GM19455 (cell line): ENCODE measurements around the gene SNRPD3.
"Not testable (repeated sequence)": the region's sequence is repeated elsewhere in the genome, so short reads cannot be mapped to it uniquely, and the experiment has no call there.

Source experiments
- ATAC-seq: cut with Tn5 transposase; IDR thresholded peaks from one replicate; pipeline ENCODE4 v1.9.1; 2021; ENCODE audit not compliant: unreplicated experiment

Gene SNRPD3

DNA sequence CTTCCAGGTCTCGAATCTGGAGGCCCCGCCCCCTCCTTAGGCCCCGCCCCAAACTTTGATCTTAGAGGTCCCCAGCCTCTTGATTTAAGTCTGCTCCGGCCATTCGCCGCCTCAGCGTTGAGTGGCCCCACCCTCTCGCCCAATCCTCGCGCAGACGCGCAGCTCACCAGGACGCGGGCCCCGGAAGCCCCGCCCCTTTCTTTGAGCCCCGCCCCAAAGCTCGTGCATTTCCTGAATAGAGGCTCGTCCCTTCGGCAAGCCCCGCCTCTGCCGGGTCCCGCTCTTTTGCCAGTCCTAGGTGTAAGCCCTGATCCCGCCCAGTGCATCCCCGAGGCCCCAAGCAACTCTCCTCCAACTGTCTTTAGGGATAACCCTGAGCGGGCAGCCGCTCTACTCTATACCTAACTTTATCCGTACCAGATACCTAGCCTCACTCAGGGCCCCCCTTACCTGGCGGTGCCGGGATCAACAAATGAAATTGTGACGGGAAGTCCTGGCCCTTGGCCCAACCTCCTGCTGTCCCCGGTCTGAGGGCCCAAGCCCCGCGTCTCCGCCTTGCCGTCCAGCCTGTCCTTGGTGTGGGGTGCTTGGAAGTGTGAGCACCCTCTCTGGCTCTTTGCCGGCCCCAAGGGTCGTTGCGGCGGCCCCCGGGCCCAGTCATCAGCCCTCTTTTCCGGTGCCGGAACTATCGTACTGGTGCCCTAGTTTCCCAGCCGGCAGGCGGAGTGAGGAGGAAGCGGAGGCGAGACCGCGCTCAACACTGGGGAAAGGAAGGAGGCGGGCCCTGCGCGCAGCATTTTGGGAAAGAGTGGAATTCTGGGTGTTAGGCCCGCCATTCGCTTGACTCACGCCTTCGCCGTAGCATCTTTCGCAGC, at the start of gene SNRPD3:
Gene SNRPD3 (plus strand): TSS at position 835 of the 875 bp plus-strand sequence. CDS start 1,676 bp downstream, outside the sequence.
- ATAC-seq, result peak; percentile 72

DNA sequence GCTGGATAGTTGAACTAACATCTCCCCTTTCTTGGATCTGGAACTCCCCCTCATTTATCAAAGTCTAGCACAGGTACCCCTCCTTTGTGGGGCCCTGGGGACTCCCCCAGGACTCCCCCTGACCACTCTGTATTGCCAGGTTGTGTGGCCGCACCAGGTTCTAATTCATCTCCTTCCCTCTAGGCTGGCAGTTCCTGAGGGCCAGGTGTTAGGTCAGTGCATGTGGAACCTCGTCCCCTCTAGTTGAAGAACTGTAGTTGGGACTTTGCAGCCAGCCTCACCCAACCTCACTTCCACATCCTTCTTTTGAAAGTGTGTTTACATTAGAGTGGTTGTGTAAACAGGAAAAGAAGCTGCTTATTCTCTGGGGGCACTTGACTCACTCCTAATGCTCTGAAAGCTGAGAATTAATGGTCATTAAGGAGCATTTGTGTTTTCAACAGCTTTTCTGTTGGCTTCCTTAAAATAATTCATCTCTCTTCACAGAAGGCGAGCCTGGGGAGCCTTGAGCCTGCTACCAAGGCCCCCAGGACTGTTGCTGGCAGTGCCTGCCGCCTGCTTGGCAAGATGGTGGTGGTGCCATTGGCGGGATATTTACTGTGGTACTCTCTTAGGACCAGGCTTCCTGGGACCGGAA, 48.9 kb upstream of the SNRPD3 start:
- ATAC-seq, result no peak

DNA sequence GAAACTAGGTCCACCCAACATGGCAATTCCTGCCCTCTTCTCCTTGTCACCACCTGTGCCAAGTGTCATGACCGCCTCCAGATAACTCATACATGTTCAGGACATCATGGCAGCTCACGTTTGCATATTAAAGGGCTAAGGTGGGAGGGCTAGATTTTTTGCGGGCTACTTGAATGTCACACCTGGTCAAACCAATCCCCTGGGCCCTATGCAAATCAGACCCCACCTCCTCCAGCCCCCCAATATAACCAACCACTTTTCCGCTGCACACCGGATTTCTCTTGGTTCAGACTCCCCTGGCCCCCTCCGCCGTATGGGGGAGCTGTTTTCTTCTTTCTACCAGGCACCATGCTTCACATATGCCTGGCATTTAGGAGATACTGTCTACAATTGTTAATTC, 48.1 kb upstream of the SNRPD3 start:
- ATAC-seq, result no peak

DNA sequence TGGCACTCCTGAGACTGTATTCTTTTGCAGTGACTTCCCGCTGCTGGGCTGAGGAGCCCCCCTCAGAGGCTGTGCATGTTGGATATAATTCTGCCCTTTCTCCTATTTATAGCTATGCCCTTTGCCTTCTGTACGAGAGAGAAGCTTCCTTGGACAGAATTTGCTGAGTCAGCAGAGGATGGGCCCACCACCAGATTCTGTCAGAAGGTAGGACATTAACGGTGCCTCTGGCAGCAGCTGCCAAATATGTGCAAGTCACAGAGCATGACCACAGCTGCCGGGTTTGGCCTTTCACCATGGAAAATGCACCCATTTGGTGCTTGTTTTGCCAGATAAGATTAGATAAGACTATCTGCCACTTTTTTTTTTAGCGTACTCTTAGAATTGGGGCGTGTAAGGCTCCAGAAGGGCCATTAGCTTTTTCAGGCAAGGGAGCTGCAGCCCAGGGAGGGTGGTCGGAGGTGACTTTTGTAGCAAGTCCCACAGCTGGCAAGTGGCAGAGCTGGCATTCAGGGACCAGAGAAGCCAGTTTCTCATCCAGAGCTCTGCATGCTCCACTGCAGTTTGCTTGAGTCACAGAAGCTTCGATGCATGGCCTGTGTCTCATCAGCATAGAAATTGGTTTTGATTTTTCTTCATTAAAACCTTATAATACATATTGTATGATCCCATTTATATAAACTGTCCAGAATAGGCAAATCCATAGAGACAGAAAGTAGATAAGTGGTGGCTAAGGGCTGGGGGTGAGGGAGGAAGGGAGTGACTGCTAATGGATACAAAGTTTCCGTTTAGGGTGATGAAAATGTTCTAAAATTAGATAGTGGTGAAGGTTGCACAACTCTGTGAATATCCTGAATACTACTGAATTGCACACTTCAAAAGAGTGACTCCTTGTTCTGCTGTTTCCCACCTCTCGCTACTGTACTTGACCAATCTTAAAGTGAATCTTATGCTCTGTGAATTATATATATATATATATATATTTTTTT, 44.9 kb upstream of the SNRPD3 start:
- ATAC-seq, result no peak

DNA sequence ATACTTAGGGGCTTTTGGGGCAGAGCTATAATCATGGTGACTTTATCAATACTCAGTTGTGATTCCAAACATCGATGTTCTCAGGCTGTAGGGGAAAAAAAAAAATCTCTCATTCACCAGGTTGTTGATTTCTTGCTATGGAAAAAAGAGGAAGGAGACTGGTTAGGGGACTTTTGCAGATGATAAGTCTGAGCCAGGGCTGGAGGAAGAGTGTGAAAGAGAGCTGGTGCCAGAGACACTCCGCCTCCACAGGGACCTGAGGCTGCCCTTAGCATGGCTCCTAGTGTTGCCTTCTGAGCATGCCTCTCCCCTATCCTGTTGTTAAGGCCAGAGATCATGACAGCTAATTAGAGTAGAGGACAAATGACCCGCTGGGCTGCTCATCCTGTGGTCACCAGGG, 43.8 kb upstream of the SNRPD3 start:
- ATAC-seq, result no peak

DNA sequence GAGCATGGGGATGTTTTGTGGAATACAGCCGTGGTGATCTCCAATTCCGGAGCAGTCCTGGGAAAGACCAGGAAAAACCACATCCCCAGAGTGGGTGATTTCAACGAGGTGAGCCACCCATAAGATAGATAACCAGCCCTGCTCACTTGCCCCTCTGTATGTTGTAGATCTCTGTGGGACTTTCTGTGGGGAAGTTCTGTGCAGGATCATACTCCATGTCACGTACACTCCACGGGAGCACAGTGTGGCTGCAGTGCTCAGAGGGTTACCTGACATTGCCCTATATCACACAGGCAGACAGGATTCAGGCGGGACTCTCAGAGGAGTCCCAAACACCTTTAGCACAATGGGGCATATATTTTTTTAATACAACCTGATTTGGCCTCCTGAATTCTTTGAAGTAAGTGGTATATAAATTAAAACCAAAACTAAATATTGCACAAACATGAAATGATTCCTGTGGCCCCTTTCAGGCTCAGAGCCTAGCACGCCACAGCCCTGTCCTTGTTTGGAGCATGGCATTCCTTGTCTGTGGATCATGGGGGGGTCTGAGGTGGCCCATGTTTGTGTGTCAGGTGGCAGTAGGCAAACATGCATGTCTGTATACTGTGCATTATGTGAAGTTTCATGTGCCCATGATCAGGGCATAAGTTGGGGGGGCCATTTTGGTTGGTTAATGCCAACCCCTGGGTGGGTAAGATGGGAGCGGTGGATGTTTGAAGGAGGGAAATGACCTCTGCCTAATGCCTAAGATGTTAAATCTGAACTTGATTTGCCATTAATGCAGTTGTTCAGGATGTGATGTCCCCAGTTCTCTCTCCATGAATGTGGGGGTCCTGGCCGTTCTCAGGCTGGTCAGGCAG, 42.2 kb upstream of the SNRPD3 start:
- ATAC-seq, result no peak

DNA sequence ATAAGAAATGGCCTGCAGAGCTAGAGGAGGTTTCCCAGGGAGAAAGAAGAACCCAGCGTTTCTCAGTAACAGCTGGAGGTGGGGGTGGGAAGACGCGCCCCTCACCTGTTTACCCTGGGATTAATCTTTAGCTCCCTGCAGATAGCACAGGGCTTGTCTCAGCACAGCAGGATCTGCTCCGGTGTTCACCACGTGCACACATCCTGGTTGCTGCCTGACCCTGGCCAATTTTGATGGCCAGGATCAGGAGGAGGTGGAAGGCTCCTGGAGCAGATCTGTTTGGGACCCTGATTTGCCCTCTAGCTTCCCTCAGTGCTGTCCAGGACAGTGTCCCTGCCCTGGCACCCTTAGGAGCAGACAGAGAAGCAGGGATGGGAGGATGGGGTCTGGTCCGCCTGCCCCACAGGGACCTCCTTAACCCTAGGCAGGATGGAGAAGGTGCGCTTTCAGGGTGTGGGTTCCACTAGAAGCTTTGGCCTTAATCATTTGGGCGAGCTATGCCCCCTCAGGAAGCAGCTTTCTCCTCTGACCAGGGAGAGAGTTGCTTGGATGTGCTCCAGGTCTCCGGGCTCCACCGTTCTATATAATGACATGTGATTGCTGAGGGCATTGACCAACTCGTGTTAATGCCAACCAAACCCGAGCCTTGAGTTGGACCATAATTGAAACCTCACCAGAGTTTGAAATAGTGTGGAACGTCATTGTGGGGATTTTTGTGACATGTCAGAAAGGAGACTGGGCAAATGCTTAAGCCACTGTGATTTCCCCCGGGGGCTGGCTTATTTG, 41.4 kb upstream of the SNRPD3 start:
- no peak for ATAC-seq

DNA sequence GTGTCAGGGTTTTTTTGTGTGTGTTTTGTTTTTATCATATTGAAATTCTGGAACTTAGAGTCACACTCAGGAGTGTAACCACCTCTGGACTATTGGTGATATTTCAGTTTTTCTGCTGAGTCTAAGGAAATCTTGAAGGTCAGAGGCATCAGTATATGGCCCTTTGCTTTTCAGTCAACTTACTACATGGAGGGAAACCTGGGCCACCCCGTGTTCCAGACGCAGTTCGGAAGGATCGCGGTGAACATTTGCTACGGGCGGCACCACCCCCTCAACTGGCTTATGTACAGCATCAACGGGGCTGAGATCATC, 40.8 kb upstream of the SNRPD3 start:
- no peak for ATAC-seq

DNA sequence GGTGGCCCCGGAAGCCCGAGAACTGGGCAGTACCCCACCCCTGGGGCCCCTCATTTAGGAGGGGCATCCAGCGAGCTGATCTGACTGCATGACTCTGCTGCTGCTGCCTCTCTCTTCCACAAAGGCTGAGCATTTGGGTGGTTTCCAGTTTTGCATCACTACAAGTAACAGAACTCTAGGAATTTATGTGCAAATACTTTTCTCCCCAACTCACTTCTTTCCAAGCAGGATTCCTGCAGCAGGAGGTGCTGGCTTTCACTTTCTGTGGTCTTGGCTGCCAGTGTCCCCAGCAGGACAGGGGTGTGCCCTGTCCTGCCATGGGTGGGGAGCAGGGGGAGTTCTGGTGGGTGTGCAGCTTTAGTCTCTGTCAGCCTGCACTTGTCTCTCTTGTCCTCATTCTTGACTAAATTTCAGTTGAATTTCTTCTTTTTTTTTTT, 39.5 kb upstream of the SNRPD3 start:
- no peak for ATAC-seq

DNA sequence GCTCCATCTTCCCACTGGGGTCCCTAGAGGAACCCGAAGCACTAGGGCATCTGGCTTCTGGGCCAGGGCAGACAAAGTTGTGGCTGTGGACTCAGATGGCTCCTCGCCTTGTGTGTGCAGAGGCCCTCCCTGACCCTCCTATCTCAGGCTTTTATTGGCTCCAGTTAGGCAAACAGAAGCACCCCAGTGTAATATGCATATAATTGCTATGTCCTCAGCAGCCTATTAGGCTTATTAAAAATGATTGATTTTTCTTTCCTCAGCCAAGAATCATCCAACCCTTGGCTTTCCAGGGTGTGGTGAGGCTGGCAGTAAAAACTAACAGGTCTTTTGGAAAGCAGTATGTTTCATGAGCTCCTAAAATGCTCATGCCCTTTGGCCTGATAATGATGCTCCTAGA, 38.4 kb upstream of the SNRPD3 start:
- no peak for ATAC-seq

DNA sequence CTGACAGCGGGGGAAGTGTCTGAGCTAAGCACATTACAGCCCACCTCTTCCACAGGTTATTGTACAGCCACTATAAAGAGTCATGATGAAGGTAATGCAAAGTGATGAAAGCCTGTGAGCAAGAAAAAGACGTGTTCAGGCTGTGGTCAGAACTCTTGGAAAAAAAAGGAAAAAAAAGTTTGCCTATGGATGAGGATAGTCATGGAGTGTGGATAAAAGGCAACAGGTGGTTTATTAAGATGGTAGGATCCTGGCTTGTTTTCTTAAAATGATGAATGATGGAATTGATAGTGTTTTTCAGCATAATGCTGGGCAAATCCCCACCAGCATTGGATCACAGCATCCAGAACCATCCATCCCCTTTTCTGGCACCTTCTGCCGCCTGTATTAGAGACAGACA, 37.6 kb upstream of the SNRPD3 start:
- ATAC-seq, result no peak

DNA sequence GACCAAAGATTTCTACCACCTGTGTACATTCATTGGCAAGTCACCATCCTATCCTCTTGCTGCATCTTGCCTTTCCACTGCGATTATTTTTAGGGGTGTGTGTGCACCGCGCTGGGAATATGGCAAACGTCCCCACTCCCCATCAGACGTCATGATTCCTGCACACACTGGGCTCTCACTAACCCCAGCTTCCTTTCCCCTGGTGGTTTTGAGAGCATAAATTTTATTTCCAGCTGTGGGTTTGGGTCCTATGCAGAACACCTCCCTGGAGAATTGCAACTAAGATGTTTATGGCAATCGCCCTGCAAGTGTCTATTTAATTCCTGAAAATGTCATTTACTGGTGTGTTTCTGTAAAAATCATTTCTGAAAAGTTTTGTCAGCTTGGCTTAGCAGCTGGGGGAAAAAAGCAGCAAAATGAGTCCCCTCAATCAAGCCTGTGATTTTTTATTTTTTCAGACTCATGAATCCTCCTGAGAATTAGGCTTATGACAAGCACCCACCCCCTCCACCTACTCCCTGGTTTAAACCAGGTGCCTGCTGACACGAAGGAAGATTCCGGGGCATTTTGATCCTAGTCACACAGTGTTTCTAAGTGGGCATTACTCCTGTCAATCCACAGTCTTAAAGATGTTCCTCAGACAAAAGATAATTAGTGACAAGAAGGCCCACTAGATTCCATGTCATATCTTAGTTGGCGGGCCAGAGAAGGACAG, 36.9 kb upstream of the SNRPD3 start:
- ATAC-seq, result no peak

DNA sequence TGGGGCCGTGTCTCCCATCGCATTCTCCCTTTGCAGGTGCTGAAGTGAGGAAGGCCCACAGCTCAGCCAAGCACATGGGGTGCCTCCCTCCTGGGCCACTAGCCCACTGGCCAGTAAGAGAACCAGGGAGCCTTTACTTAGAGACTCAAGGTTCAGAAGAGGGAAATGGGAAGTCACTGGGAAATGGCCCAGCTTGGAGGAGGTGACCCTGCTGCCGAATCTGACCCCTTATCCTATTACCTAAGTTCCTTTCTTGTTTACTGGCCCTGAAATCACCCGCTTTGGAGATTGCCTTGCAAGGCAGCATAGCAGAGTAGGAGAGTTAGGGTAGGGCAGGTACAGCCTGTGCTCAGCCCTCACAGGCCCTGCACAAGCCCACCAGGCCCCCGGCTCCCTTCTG, 36.3 kb upstream of the SNRPD3 start:
- no peak for ATAC-seq

DNA sequence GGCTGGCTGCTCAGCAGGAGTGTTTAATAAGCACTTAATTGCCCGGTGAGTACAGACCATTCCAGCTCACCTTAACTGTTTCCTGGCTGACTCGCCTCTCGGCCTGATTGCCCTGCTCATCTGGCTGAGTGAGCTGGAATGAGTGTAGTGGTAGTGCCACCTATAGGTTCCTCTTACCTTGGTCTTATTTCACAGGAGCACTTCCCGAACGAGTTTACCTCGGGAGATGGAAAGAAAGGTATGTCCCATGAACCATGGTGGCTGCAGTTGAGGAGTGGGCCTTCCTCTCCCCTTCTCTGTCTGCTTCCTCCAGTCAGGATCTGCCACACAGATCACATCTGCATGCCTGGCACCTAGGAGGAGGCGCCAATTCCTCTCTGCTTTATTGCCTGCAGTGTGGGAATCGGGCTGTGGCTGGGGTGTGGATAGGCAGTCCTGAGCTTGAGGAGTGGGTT, 34.0 kb upstream of the SNRPD3 start:
- ATAC-seq, result no peak

DNA sequence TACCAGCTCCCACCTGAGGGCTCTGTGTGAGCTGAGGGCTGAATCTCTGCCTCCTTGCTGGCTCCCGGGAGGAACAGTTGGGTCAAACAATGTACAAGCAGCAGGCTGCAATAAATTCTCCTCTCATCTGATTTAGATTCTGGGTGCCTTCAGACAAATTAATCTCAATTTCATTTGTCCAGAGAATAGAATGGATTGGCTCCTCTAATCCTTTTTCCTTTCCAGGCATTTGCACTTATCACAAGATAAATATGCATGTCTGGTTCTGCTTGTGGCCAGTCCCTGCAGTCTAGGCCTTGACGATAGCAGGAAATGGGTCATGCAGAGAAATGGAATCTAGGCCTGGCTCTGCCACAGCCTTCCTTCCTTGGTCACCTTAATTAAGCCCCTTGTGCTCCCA, 31.9 kb upstream of the SNRPD3 start:
- ATAC-seq, result no peak

DNA sequence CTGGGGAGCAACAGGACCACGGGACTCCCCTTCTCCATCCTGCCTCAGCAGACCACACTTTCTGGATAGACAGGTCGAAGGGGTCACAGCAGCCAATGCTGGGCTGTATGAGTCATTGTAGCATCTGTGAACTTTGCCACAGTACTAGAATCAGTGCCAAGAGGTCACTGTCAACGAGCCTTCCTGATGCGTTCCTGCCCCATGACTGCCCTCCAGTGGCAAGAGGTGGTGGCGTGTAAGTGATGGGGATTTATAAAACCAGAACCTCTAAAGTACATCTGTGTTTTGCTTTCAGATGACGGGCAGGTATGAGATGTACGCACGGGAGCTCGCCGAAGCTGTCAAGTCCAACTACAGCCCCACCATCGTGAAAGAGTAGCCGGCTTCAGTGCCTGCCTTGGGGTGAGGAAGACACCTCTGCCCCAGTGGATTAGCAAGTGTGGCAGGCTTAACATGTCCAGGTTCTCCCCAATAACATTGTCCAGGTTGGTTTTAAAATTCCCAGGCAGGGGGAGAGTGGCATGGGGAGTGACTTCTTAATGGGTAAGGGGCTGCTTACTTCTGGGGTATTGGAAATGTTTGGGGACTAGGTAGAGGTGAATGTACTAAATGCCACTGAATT, 30.3 kb upstream of the SNRPD3 start:
- no peak for ATAC-seq

DNA sequence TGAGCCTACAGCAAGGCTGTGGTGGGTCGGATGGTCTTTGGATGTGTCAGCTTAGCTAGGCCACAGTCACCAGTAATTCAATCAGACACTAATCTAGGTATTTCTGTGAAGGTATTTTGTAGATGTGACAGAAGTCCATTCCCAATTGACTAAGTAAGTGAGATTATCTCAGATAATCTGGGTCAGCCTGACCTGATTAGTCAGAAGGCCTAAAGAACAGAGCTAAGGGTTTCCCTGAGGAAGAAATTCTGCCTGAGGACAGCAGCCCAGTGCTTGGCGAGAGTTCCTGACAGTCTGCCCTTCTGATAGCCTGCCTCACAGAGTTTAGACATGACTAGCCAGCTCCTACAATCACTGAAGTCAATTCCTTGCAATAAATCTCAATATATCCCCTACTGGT, 29.6 kb upstream of the SNRPD3 start:
- no peak for ATAC-seq

DNA sequence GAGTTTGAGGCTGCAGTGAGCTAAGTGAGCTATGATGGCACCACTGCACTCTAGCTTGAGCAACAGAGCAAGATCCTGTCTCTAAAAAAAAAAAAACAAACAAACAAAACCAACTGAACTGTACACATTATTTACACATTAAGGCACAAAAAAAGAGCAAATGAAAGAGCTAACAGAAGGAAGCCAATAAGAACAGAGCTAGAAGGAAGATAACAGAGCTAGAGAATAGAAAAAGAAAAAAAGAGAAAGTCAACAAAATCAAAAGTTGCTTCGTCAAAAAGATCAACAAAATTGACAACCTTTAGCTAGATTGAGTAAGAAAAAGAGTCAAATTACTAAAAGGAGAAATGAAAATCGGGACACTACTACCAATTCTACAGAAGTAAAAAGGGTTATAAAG, 25.9 kb upstream of the SNRPD3 start:
- ATAC-seq, result no peak

DNA sequence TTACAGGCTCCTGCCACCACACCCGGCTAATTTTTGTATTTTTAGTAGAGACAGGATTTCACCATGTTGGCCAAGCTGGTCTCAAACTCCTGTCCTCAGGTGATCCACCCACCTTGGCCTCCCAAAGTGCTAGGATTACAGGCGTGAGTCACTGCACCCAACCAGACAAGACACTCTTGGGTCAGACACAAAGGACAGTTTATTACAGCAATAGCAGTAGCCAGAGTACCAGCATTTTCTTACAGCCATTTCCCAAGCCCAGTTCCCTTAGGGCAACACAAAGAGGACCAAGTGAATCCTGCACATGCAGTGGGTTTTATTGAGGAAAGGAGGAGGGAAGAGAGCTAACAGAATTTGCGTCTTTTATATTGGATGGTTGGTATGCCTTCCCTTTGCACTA, 24.8 kb upstream of the SNRPD3 start:
- not testable (repeated sequence) for ATAC-seq
